ENCODE measurements around the gene VPS16.

The VPS16 gene

GRCh38 chr20:2834401-2835110 is 6.0 kb upstream of the VPS16 start:
- DNase-seq (ENCODE audit: low read depth in 2 of 2) = no peak

DNA sequence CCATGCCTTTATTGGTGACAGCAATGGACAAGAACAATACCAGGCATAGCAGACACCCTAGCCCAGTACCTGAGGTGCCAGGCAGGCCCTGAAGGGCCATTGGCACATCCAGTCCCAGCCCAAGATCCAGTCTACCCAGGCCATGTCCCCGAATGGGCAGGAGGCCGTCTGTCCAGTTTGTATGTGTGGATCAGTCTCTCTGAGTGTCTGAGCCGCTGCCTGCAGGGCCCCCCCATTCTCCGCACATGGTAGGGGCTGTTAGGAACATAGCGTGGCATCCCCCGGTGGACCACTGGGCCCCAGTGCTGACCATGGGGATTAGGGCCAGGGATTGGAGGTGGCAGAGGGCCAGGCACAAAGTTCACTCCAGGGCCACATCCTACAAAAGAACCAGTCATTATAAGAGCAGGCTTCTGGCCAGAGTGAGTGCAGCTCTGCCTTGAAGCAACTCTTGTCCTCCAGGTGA is 5.2 kb upstream of the VPS16 start:
- DNase-seq (ENCODE audit: low read depth in 2 of 2) = no peak

- DNase-seq (ENCODE audit: low read depth in 2 of 2) = no peak
These were observed 4.5 kb upstream of the VPS16 start for GRCh38 chr20:2836035-2836434.

DNA sequence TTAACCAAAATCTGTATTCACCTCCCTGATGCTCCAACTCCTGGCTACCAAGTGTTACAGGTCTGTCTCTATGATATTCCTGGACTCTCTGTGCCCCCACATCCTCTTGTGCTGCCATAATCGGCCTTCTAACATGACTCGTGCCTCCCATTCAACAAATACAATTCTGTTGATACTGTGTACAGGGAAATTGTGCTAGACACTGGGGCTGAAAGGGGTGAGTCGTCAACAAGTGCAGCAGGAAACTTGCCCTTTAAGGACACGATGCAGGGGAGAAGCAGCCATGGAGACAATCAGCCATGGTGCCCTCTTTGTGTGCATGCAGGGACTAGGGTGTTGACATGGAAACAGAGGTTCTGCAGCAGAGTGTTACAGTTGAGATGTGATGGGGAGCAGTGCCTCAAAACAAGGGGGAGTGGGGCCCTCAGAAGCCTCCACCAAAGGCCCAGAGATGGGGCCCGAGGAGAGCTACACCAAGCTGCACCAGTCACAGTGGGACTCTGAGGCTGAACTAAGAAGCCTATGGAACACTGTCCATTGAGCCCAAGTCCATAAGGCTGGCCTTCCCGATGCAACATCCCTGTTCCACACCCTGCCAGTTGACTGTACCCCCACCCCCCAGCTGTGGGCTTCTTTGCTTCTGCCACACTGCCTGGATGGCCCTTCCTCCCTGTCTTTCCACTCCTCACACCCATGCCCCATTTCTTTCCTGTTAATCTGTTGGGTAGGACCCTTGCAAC is 3.2 kb upstream of the VPS16 start:
- DNase-seq (ENCODE audit: low read depth in 2 of 2) = no peak

DNA sequence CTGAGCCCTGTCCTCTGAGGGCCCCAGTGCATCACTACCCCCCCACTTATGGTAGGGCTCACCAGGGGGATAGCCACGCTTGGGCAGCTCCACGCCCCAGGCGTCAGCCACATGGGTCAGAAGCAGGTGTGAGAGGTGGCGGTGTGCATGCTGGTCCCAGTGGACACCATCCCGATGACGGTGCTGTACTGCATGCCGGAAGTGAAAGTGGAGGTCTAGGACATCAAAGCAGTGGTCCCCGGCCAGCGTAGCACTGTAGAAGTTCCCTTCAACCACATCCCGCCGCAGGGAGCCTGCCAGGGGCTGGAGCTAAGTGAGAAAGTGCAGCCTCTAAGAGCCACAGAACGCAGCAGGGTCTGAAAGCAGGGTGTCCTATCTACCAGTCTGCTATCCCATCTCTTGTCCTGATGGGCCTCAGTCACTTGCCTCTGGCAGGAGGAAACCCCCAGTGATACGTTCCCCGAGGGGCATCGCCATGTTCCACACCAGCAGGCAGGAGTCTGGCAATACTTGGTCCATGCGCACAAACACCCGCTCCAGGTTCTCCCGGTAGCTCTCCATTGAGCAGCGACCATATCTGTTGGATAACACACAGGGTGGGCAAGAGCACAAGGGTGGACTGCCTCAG is 2.3 kb upstream of the VPS16 start:
- no peak for DNase-seq (ENCODE audit: low read depth in 2 of 2)

- no peak for DNase-seq (ENCODE audit: low read depth in 2 of 2)
These were observed 1.5 kb upstream of the VPS16 start for GRCh38 chr20:2838847-2839671.

DNA sequence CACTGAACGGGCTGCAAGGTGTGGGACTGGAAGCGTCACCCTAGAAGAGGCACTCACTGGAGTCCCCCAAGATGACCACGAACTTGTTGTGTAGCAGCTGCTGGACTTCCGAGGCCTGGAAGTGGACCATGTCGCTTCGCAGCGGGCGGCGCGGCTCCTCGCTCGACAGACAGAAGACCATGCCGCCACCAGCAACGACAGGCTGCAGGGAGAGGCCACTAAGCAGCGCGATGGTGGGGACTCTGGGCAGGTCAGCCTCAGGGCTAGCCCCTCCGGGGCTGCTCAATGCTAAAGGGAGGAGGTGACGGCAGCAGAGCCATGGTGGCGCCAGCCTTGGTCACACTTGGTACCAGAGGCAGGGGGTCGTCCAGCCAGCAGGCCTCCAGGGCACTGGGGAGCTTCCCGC is 810 bp upstream of the VPS16 start:
- DNase-seq (ENCODE audit: low read depth in 2 of 2) = no peak

DNA sequence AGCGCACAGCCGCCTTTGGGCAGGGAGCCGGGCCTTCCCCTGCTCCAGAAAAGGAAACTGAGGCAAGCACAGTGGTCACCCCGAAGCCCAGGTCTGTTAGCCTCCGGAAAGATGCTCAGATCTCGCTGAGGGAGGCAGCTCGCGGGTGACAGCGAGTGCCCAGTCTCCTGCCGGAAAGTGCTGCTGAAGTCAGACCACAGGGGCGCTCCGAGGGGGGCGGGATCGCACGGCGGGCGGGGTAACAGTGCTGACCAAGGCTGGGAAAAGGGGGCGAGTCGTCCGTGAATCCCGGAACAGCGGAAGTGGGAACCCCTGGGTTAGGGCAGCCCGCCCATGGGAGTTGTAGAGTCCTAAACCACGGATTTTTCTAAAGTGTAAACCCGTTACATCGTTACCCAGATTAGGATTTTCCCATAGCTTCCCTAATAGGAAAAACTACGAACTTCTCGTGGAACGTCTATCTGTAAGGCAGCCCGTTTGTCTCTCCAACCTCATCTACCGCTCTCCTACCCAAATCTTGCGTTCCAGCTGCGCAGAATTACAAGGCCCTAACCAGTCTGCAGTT is 504 bp downstream of the VPS16 start:
- no peak for DNase-seq (ENCODE audit: low read depth in 2 of 2)

- no peak for DNase-seq (ENCODE audit: low read depth in 2 of 2)
These were observed 5.1 kb downstream of the VPS16 start for GRCh38 chr20:2845607-2846006.

- no peak for DNase-seq (ENCODE audit: low read depth in 2 of 2)
These were observed 6.2 kb downstream of the VPS16 start for GRCh38 chr20:2846698-2847097.

DNA sequence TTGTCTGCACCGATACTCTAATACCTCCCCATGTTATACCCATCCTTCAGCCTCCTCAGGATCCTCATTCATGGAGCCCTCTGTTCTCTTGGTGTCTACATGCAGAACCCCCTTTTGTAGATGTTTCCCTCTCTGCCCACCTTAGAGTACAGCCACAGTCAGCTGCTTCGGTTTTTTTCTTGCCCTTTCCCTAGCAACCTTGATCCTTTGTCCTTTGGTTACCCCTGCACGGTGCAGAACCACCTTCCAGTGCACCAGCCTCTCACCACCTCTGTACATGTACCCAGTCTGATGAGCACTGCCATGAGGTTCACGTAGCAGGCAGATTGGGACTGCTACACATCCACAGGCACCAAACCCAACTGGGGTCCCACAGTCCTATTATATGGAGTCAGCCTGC is 7.3 kb downstream of the VPS16 start:
- no peak for DNase-seq (ENCODE audit: low read depth in 2 of 2)

- DNase-seq (ENCODE audit: low read depth in 2 of 2) = no peak
These were observed 9.0 kb downstream of the VPS16 start for GRCh38 chr20:2849529-2849928.

GRCh38 chr20:2851086-2851485 is 10.5 kb downstream of the VPS16 start:
- no peak for DNase-seq (ENCODE audit: low read depth in 2 of 2)

- no peak for DNase-seq (ENCODE audit: low read depth in 2 of 2)
These were observed 18.0 kb downstream of the VPS16 start for GRCh38 chr20:2858591-2858990.

DNA sequence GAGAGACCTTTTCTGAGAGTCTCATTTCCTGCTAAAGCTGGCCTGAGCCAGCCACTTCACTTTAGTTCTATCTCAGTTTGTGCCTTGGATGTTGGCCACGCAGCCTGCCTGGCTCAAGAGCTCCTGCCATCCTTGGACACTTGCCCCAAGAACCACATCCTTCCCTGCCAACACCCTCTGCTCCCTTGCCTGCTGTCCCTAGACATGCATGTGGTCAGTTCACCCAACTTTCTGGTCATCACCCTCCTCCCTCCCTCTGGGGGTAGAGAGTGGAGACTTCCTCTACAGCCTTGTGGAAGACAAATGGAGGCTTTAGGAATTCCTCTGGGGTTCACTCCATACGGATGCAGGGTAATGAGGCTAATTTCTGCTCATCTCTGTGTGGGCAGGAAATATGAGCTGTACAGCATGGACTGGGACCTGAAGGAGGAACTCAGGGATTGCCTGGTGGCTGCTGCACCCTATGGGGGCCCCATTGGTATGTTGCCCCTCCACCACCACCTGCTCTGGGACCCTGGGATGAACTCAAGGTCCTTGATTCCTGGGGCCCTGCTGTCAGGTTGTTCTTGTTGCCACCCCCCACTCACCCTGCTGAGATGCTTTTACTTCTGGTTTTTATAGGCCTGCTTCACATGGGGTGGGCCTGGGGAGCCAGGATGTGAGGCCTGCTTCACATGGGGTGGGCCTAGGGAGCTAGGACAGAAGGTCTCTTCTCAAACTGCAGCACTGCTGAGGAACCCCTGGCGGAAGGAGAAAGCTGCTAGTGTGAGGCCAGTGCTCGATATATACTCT is 19.0 kb downstream of the VPS16 start:
- DNase-seq (ENCODE audit: low read depth in 2 of 2) = no peak

GRCh38 chr20:2864626-2865025 is 24.1 kb downstream of the VPS16 start:
- no peak for DNase-seq (ENCODE audit: low read depth in 2 of 2)

- DNase-seq (ENCODE audit: low read depth in 2 of 2) = no peak
These were observed 24.6 kb downstream of the VPS16 start for GRCh38 chr20:2865101-2865500.

- DNase-seq (ENCODE audit: low read depth in 2 of 2) = peak in 1 of 2 donors; percentile 54
These were observed 25.1 kb downstream of the VPS16 start for GRCh38 chr20:2865630-2866029.

GRCh38 chr20:2866236-2866635 is 25.7 kb downstream of the VPS16 start:
- no peak for DNase-seq (ENCODE audit: low read depth in 2 of 2)

GRCh38 chr20:2867081-2867864 is 26.7 kb downstream of the VPS16 start:
- no peak for DNase-seq (ENCODE audit: low read depth in 2 of 2)

Measured in activated CD8-positive, alpha-beta memory T cell treated with anti-CD3 and anti-CD28 coated beads for 4 hours (primary cell).